ENCODE results near the gene FUBP1. TPM values are rescaled to one million over a fixed set of nuclear protein-coding genes. Genes with fewer than 3 reads are reported as not detected.

The FUBP1 gene
- total RNA-seq, 6 experiments from 2014 or later: 21.7 to 38.5 (median 35.6) TPM

DNA sequence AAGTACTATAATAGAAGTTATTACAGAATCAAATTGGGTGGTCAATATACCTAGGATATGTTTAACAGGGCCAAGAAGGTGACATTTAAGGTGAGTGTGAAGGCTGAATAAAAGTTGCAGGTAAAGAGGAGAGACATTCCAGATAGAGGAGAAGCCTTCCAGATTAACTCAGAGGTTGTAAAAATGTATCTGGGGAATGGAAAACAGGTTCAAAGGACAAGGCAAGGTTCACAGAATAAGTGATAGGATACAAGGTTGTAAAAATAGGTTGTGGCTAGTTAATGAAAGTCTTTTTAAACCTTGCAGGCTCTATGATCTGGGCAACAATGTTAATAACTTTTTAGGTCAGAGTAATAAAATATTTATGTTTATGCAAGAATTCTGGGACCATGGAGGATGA, 40.2 kb downstream of the FUBP1 start:
- Histone ChIP-seq H3K27me3 (no peaks in the 10 kb centered on the region), H3K4me1 (no peaks in the 10 kb centered on the region), H3K9me3 (no peaks in the 10 kb centered on the region), H3K4me3 (no peak overlapping the region), H3K36me3 (peaks cover 0 to 12% (median 6%) of the 10 kb centered on the region in 4 donors), H3K27ac (no peak overlapping the region)
- intact Hi-C loops (cut with DNase I): no loop called here
- ATAC-seq (no peak), DNase-seq (no peak)
- TF ChIP-seq POLR2A (IDR thresholded peaks at IDR 0.05) (no peak), CTCF (IDR thresholded peaks at IDR 0.05) (no peak)

DNA sequence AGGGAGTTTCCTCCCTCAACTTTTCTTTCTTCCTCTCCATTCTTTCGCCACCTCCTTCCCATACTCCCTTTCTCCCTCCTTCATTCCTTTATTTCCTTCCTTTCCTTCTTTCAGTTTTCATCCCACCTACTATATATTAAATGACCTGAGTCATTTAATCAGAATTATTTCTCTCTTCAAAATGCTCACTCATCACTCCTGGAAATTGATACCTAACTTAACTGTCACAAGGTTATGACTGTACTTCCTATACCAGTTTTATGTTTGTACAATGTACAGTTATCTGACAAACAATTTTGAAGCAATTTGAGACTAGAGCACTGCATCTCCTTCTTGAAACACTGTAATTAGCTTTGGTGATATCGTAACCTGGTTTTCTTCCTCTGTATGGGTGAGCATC, 49.1 kb downstream of the FUBP1 start:
- ATAC-seq (no peak), DNase-seq (no peak)
- Histone ChIP-seq H3K9me3 (no peaks in the 10 kb centered on the region), H3K27ac (no peak overlapping the region), H3K27me3 (no peaks in the 10 kb centered on the region), H3K4me3 (no peak overlapping the region), H3K36me3 (no peaks in the 10 kb centered on the region), H3K4me1 (no peaks in the 10 kb centered on the region)
- 88% methylated on average over 2 of the region's 2 CpGs for WGBS (ENCODE audit: insufficient coverage, low coverage, low lambda C conversion rate, missing lambda C conversion rate)
- intact Hi-C loops (cut with DNase I): no loop called here
- TF ChIP-seq POLR2A (IDR thresholded peaks at IDR 0.05) (no peak), CTCF (IDR thresholded peaks at IDR 0.05) (no peak)

GRCh38 chr1:77927414-77927813, 51.5 kb downstream of the FUBP1 start:
- DNase-seq: no peak
- intact Hi-C loops (cut with DNase I): no loop called here
- no peak for ATAC-seq
- no peaks in the 10 kb centered on the region for H3K9me3 ChIP-seq
- 85% methylated on average over 4 of the region's 4 CpGs for WGBS (ENCODE audit: insufficient coverage, low coverage, low lambda C conversion rate, missing lambda C conversion rate)
- no peak overlapping the region for H3K4me3 ChIP-seq
- H3K36me3 ChIP-seq: no peaks in the 10 kb centered on the region
- H3K27me3 ChIP-seq: no peaks in the 10 kb centered on the region
- no peak for TF ChIP-seq POLR2A (IDR thresholded peaks at IDR 0.05)
- no peak for TF ChIP-seq CTCF (IDR thresholded peaks at IDR 0.05)
- no peaks in the 10 kb centered on the region for H3K4me1 ChIP-seq
- H3K27ac ChIP-seq: no peak overlapping the region

GRCh38 chr1:77926561-77927357, 52.1 kb downstream of the FUBP1 start:
- Histone ChIP-seq H3K27me3 (no peaks in the 10 kb centered on the region), H3K9me3 (no peaks in the 10 kb centered on the region), H3K4me1 (no peaks in the 10 kb centered on the region), H3K4me3 (no peak overlapping the region), H3K36me3 (no peaks in the 10 kb centered on the region), H3K27ac (no peak overlapping the region)
- WGBS (ENCODE audit: insufficient coverage, low coverage, low lambda C conversion rate, missing lambda C conversion rate): 49% methylated on average over 13 of the region's 13 CpGs
- intact Hi-C loops (cut with DNase I): no loop called here
- TF ChIP-seq POLR2A (IDR thresholded peaks at IDR 0.05) (no peak), CTCF (IDR thresholded peaks at IDR 0.05) (no peak)
- DNase-seq: no peak
- no peak for ATAC-seq

Measured in right lobe of liver (tissue), 6 donors.